ENCODE measurements around the gene RAB17. TPM values are rescaled to one million over a fixed set of nuclear protein-coding genes. Genes with fewer than 3 reads are reported as not detected.

The RAB17 gene
- total and polyA plus RNA-seq, 12 donors, result 0.37 to 18.7 (median 5.0) TPM

DNA sequence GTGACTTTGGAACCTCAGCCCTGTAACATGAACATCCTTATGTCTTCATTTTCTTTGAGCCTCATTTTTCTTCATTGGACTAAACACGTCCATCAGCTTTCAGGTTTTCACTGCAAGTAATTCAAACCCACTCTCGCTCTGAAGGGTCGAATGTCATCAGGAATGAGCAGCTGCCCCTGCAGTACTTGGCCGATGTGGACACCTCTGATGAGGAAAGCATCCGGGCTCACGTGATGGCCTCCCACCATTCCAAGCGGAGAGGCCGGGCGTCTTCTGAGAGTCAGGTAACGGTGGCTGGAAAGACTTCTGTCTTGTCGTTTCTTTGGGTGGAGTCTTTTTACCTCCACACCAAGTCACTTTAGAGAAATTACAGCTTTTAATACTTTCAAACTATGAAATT is 63.3 kb downstream of the RAB17 start:
- no peaks in the 10 kb centered on the region for H3K36me3 ChIP-seq (replicated peaks in 1 of 2)
- no peak overlapping the region for H3K27ac ChIP-seq
- H3K4me1 ChIP-seq (replicated peaks in 1 of 2), result no peaks in the 10 kb centered on the region
- H3K4me3 ChIP-seq, result no peak overlapping the region
- no peak for DNase-seq
- TF ChIP-seq POLR2A (IDR thresholded peaks at IDR 0.05), result no peak
- TF ChIP-seq, protein P1, sequence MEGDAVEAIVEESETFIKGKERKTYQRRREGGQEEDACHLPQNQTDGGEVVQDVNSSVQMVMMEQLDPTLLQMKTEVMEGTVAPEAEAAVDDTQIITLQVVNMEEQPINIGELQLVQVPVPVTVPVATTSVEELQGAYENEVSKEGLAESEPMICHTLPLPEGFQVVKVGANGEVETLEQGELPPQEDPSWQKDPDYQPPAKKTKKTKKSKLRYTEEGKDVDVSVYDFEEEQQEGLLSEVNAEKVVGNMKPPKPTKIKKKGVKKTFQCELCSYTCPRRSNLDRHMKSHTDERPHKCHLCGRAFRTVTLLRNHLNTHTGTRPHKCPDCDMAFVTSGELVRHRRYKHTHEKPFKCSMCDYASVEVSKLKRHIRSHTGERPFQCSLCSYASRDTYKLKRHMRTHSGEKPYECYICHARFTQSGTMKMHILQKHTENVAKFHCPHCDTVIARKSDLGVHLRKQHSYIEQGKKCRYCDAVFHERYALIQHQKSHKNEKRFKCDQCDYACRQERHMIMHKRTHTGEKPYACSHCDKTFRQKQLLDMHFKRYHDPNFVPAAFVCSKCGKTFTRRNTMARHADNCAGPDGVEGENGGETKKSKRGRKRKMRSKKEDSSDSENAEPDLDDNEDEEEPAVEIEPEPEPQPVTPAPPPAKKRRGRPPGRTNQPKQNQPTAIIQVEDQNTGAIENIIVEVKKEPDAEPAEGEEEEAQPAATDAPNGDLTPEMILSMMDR (IDR thresholded peaks at IDR 0.05), result no peak
- 82 to 90% (median 87%) methylated on average over 11 of the region's 11 CpGs for WGBS, 4 donors
- intact Hi-C loops (cut with DNase I), result no loop called here
- no peaks in the 10 kb centered on the region for H3K27me3 ChIP-seq
- no peaks in the 10 kb centered on the region for H3K9me3 ChIP-seq (replicated peaks in 1 of 3)

DNA sequence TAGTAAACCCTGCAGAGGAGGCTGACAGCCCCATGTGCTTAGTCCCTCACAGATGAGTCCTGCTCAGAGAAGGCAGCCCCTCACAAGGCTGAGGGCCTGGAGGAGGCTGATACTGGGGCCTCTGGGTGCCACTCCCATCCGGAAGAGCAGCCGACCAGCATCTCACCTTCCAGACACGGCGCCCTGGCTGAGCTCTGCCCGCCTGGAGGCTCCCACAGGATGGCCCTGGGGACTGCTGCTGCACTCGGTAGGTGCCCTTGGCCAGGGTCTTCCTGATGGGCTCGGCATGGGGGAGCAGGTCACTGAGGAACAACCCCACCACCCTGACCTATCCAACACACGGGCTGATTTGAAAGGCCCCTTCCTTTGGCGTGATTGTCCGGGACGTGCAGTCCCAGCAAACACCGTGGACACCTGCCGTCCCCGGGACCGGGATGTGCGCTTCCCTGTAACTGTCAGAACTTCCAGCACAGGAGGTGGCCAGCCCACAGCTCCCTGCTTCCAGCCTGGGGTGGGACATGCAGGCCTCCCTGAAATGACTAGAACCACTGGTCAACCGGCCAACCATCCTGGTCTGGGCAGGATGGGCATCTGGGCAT is 64.9 kb downstream of the RAB17 start:
- no peak overlapping the region for H3K4me3 ChIP-seq
- 91 to 100% (median 93%) methylated on average over 5 to 17 of the region's 17 CpGs for WGBS, 4 donors
- intact Hi-C loops (cut with DNase I), result no loop called here
- H3K9me3 ChIP-seq (replicated peaks in 1 of 3), result no peaks in the 10 kb centered on the region
- no peak overlapping the region for H3K27ac ChIP-seq
- TF ChIP-seq, protein P1 (IDR thresholded peaks at IDR 0.05), result no peak
- TF ChIP-seq POLR2A (IDR thresholded peaks at IDR 0.05), result no peak
- H3K27me3 ChIP-seq, result no peaks in the 10 kb centered on the region
- no peaks in the 10 kb centered on the region for H3K4me1 ChIP-seq (replicated peaks in 1 of 2)
- no peak for DNase-seq
- H3K36me3 ChIP-seq (replicated peaks in 1 of 2), result no peaks in the 10 kb centered on the region

DNA sequence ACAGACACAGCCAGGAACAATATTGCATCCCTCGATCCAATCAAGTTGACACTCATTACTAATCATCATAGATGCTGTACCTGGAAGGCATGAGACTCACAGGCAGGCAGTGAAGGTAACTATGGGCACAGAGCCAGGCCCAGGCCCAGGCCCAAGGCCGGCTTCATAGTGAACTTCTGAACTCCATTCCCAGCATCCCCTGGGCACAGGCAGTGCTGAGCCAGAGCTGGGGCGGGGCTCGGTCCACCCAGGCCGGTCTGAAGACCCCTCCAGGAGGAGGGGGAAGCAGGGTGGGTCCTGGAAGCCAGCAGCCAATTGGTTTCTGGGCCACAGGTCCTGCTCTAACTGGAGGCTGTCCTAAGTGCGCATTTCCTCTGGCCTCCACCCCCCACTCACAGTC is 65.9 kb downstream of the RAB17 start:
- 57 to 80% (median 63%) methylated on average over 1 to 6 of the region's 6 CpGs for WGBS, 4 donors
- no peak for DNase-seq

More for the DNA sequence above, 65.9 kb downstream of the RAB17 start:
- Histone ChIP-seq H3K36me3 (replicated peaks in 1 of 2) (no peaks in the 10 kb centered on the region), H3K4me1 (replicated peaks in 1 of 2) (no peaks in the 10 kb centered on the region), H3K27ac (no peak overlapping the region), H3K4me3 (no peak overlapping the region), H3K9me3 (replicated peaks in 1 of 3) (no peaks in the 10 kb centered on the region), H3K27me3 (no peaks in the 10 kb centered on the region)
- intact Hi-C loops (cut with DNase I), result no loop called here
- TF ChIP-seq, protein P1 (IDR thresholded peaks at IDR 0.05), result no peak
- no peak for TF ChIP-seq POLR2A (IDR thresholded peaks at IDR 0.05)

Small RNA genes lying within 50 kb of the gene (small RNA-seq; reads per million reads assigned to genes)
- gene RNU6-1140P, result 0 to 0.12 reads per million in 2 donors

Other genes with a start within 250 kb of the RAB17 start
- 10 to 100 TPM; 17.8 to 69.4 (median 45.3) TPM for gene COL6A3, start 176.6 kb downstream of the RAB17 start, total RNA-seq
- 10 to 100 TPM; 15.5 to 22.4 (median 19.7) TPM for gene COL6A3, start 176.6 kb downstream of the RAB17 start, polyA plus RNA-seq
- gene MLPH, start 103.5 kb downstream of the RAB17 start, total RNA-seq, result 1 to 10 TPM in 3 of 9 donors, under 1 TPM in 5, not detected in 1; 0.12 to 1.9 (median 0.68) TPM
- 1 to 10 TPM in 2 of 3 donors, under 1 TPM in 1; 0.57 to 3.6 (median 3.0) TPM for gene MLPH, start 103.5 kb downstream of the RAB17 start, polyA plus RNA-seq
- gene PRLH, start 24.2 kb downstream of the RAB17 start, total RNA-seq, result not detected
- not detected for gene PRLH, start 24.2 kb downstream of the RAB17 start, polyA plus RNA-seq
- 10 to 100 TPM; 18.7 to 79.7 (median 49.7) TPM for gene LRRFIP1, start 36.9 kb upstream of the RAB17 start, total RNA-seq
- gene LRRFIP1, start 36.9 kb upstream of the RAB17 start, polyA plus RNA-seq, result 10 to 100 TPM; 44.6 to 63.1 (median 57.4) TPM
- under 1 TPM in 8 of 9 donors, not detected in 1; 0.15 to 0.72 (median 0.44) TPM for gene RBM44, start 208.0 kb upstream of the RAB17 start, total RNA-seq
- under 1 TPM; 0.16 to 0.30 (median 0.22) TPM for gene RBM44, start 208.0 kb upstream of the RAB17 start, polyA plus RNA-seq

Measured in adrenal gland (tissue), 12 donors.